ENCODE data around the gene STAG2. TPM values are rescaled to one million over a fixed set of nuclear protein-coding genes. Genes with fewer than 3 reads are reported as not detected.

Gene STAG2
- total RNA-seq, 1 donor from 2014 or later: 70.7 TPM

- H3K4me1 Mint-ChIP-seq: no peaks in the 10 kb centered on the region
- no peak overlapping the region for H3K4me3 Mint-ChIP-seq
- H3K36me3 Mint-ChIP-seq (ENCODE audit: low read depth): peaks cover 15% of the 10 kb centered on the region
- DNase-seq (ENCODE audit: low read depth, low spot score): no peak
- no peaks in the 10 kb centered on the region for H3K27me3 Mint-ChIP-seq (ENCODE audit: low read depth)
- peaks cover 2% of the 10 kb centered on the region for H3K9me3 Mint-ChIP-seq
- H3K27ac Mint-ChIP-seq (ENCODE audit: unreplicated experiment): no peak overlapping the region
- TF ChIP-seq, protein P1, sequence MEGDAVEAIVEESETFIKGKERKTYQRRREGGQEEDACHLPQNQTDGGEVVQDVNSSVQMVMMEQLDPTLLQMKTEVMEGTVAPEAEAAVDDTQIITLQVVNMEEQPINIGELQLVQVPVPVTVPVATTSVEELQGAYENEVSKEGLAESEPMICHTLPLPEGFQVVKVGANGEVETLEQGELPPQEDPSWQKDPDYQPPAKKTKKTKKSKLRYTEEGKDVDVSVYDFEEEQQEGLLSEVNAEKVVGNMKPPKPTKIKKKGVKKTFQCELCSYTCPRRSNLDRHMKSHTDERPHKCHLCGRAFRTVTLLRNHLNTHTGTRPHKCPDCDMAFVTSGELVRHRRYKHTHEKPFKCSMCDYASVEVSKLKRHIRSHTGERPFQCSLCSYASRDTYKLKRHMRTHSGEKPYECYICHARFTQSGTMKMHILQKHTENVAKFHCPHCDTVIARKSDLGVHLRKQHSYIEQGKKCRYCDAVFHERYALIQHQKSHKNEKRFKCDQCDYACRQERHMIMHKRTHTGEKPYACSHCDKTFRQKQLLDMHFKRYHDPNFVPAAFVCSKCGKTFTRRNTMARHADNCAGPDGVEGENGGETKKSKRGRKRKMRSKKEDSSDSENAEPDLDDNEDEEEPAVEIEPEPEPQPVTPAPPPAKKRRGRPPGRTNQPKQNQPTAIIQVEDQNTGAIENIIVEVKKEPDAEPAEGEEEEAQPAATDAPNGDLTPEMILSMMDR (conservative IDR thresholded peaks at IDR 0.05): no peak
Observed at GRCh38 chrX:124085063-124085462, 123.6 kb downstream of the STAG2 start.

DNA sequence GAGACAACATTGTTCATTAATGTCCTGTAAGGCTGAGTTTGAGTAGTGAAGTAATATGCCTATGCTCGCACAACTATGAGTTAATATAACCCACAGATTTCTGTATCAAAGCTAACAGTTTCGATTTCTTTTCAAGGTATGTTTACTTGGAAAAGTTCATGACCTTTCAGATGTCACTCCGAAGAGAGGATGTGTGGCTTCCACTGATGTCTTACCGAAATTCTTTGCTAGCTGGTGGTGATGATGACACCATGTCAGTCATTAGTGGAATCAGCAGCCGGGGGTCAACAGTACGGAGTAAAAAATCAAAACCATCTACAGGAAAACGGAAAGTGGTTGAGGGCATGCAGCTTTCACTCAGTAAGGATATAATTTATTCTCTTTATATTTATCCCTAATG lies 124.9 kb downstream of the STAG2 start:
- Mint-ChIP-seq H3K4me3 (no peak overlapping the region), H3K27me3 (ENCODE audit: low read depth) (no peaks in the 10 kb centered on the region), H3K4me1 (no peaks in the 10 kb centered on the region), H3K36me3 (ENCODE audit: low read depth) (peaks cover 16% of the 10 kb centered on the region), H3K27ac (ENCODE audit: unreplicated experiment) (no peak overlapping the region), H3K9me3 (no peaks in the 10 kb centered on the region)
- TF ChIP-seq, protein P1 (conservative IDR thresholded peaks at IDR 0.05): no peak
- no peak for DNase-seq (ENCODE audit: low read depth, low spot score)

GRCh38 chrX:124087000-124087746 lies 125.7 kb downstream of the STAG2 start:
- Mint-ChIP-seq H3K27me3 (ENCODE audit: low read depth) (no peaks in the 10 kb centered on the region), H3K4me1 (no peaks in the 10 kb centered on the region), H3K27ac (ENCODE audit: unreplicated experiment) (no peak overlapping the region), H3K36me3 (ENCODE audit: low read depth) (peaks cover 17% of the 10 kb centered on the region), H3K4me3 (no peak overlapping the region), H3K9me3 (no peaks in the 10 kb centered on the region)
- no peak for DNase-seq (ENCODE audit: low read depth, low spot score)
- TF ChIP-seq, protein P1 (conservative IDR thresholded peaks at IDR 0.05): no peak

DNA sequence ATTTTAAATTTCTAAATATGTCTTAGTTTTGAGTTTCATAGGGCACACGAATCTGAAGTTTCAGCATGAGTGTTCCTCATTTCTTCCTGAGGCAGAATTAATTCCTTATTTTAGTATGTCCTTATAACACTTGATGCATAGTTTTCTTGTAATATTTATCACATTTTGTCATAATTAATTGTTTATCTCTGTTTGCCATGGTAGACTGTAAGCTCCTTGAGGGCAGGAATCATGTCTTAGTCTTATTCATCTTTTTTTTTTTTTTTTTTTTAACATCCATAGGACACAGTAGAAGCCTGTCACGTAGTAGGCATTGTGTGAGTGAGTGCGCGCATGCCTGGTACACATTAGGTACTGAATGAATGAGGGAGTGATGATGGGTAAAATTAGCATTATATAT lies 131.7 kb downstream of the STAG2 start:
- Mint-ChIP-seq H3K27ac (ENCODE audit: unreplicated experiment) (no peak overlapping the region), H3K27me3 (ENCODE audit: low read depth) (no peaks in the 10 kb centered on the region), H3K4me3 (no peak overlapping the region), H3K4me1 (no peaks in the 10 kb centered on the region), H3K36me3 (ENCODE audit: low read depth) (peaks cover 23% of the 10 kb centered on the region), H3K9me3 (no peaks in the 10 kb centered on the region)
- TF ChIP-seq, protein P1 (conservative IDR thresholded peaks at IDR 0.05): no peak
- DNase-seq (ENCODE audit: low read depth, low spot score): no peak

DNA sequence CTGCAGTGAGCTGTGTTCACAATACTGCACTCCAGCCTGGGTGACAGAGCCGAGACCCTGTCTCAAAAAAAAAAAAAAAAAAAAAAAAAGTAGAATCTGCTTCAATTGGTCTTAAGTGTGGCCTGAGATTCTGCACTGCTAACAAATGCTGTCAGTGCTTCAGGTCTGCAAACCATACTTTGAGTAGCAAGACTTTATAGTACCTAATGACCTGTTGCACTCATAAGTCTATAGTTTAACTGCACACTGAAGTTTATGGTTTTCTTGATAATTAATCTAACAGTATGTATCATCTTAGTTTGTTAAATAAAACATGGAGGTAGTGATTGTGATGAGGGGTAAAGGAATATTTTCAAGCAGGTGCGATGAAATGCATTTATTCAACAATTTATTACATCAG lies 135.6 kb downstream of the STAG2 start:
- no peak for DNase-seq (ENCODE audit: low read depth, low spot score)
- Mint-ChIP-seq H3K27me3 (ENCODE audit: low read depth) (no peaks in the 10 kb centered on the region), H3K4me1 (no peaks in the 10 kb centered on the region), H3K36me3 (ENCODE audit: low read depth) (peaks cover 11% of the 10 kb centered on the region), H3K27ac (ENCODE audit: unreplicated experiment) (no peak overlapping the region), H3K4me3 (no peak overlapping the region), H3K9me3 (no peaks in the 10 kb centered on the region)
- TF ChIP-seq, protein P1 (conservative IDR thresholded peaks at IDR 0.05): no peak
